Panc1 (cell line): ENCODE results near the gene LPP.

ENCODE experiments used
- CTCF ChIP-seq: fragments of 450-650 bp; IDR thresholded peaks from 2 replicates; pipeline ENCODE4 v1.5.1; 2017; ENCODE audit warnings: mild to moderate bottlenecking
- POLR2AphosphoS5 ChIP-seq: IDR thresholded peaks from 2 replicates; pipeline ENCODE4 v1.6.1; 2012; ENCODE audit warnings: mild to moderate bottlenecking, low read depth, low read length, moderate library complexity
- REST ChIP-seq, 2 experiments: IDR thresholded peaks; 2 replicates each; pipeline ENCODE4 v1.6.1; 2011 to 2012; ENCODE audit warnings: low read depth in 2 of 2, control low read depth in 1 of 2, low read length in 1 of 2, mild to moderate bottlenecking in 1 of 2, moderate library complexity in 1 of 2; ENCODE audit not compliant: insufficient read depth in 1 of 2
- SIN3A ChIP-seq: IDR thresholded peaks from 2 replicates; pipeline ENCODE4 v1.6.1; 2012; ENCODE audit warnings: low read depth, mild to moderate bottlenecking, low read length, moderate library complexity, borderline replicate concordance; ENCODE audit not compliant: insufficient read depth
- TCF7L2 ChIP-seq: IDR thresholded peaks from 2 replicates; pipeline ENCODE4 v1.6.1; 2011; ENCODE audit warnings: mild to moderate bottlenecking, low read depth, low read length, inconsistent platforms

DNA sequence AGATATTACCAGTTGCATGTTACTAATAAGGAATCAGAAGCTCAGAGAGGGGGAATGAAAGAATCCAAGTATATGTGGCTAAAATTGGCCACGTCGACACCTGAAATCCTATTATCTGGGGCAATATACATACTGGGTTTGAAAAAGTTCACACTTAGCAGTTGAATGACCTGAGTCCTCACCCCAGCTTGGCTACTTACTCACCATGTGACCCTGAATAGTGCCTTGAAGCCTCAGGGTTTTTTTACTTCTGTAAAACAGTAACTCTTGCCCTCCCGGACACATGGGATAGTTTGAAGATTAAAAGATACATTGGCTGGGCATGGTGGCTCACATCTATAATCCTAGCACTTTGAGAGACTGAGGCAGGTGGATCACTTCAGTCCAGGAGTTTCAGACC is 675.6 kb downstream of the LPP start:
- TF ChIP-seq CTCF = no peak
- no peak for TF ChIP-seq TCF7L2
- no peak for TF ChIP-seq POLR2AphosphoS5
- no peak for TF ChIP-seq SIN3A
- no peak for TF ChIP-seq REST (IDR thresholded peaks at IDR 0.05; ENCODE audit: insufficient read depth in 1 of 2, low read depth in 2 of 2, low read length in 1 of 2)
